A549 (cell line): Measurements from ENCODE around the gene RANBP3.
A peak's percentile ranks its signal among the peaks of the same experiment; 100 is the strongest.

Source experiments
- BHLHE40 ChIP-seq: IDR thresholded peaks from 2 replicates; pipeline ENCODE4 v1.6.1; 2012; ENCODE audit warnings: low read depth, low read length, inconsistent platforms
- CBX2 ChIP-seq: fragments of 200-600 bp; sonication (generic); IDR thresholded peaks from 2 replicates; pipeline ENCODE4 v1.6.1; 2016; ENCODE audit warnings: low read depth, mild to moderate bottlenecking, borderline replicate concordance
- CTCF ChIP-seq: fragments of >200 bp; sonication (Bioruptor Twin); formaldehyde crosslinking; IDR thresholded peaks from 3 replicates; pipeline ENCODE4 v1.5.1; 2016
- EP300 ChIP-seq, 2 experiments: fragments of >200 bp; sonication (Bioruptor Twin); formaldehyde crosslinking; IDR thresholded peaks; 2 replicates in 1 of 2; 3 replicates in 1 of 2; pipeline ENCODE4 v1.6.1; 2016 to 2017
- KDM1A ChIP-seq: fragments of 200-600 bp; sonication (generic); IDR thresholded peaks from 2 replicates; pipeline ENCODE4 v1.6.1; 2016; ENCODE audit warnings: low read depth, mild to moderate bottlenecking
- MAFK ChIP-seq: fragments of 450-650 bp; IDR thresholded peaks from 2 replicates; pipeline ENCODE4 v1.6.1; 2014; ENCODE audit not compliant: partially characterized antibody
- MAZ ChIP-seq: fragments of 150-350 bp; IDR thresholded peaks from 2 replicates; pipeline ENCODE4 v1.6.1; 2014; ENCODE audit warnings: antibody characterized with exemption, low read depth, low read length, borderline replicate concordance
- MYC ChIP-seq: IDR thresholded peaks from 2 replicates; pipeline ENCODE4 v1.6.1; 2012; ENCODE audit warnings: mild to moderate bottlenecking, inconsistent platforms, low read length, improper control_type of control experiment, borderline replicate concordance
- NR3C1 ChIP-seq: fragments of >200 bp; sonication (Bioruptor Twin); formaldehyde crosslinking; IDR thresholded peaks from 3 replicates; pipeline ENCODE4 v1.6.1; 2017
- POLR2A ChIP-seq: IDR thresholded peaks from 2 replicates; pipeline ENCODE4 v1.6.1; 2012; ENCODE audit warnings: mild to moderate bottlenecking, low read length
- RFX5 ChIP-seq: fragments of 450-650 bp; IDR thresholded peaks from 2 replicates; pipeline ENCODE4 v1.7.1; 2014; ENCODE audit warnings: antibody characterized with exemption, mild to moderate bottlenecking, moderate library complexity
- TF ChIP-seq, protein P1 (sequence below): fragments of 200-600 bp; sonication (generic); IDR thresholded peaks from 2 replicates; pipeline ENCODE4 v1.6.1; 2016; ENCODE audit warnings: antibody characterized with exemption, mild to moderate bottlenecking, moderate library complexity
- TF ChIP-seq, protein P2 (sequence below): fragments of 450-650 bp; IDR thresholded peaks from 2 replicates; pipeline ENCODE4 v1.6.1; 2014; ENCODE audit warnings: antibody characterized with exemption

GRCh38 chr19:5904352-5905113, 73.4 kb downstream of the RANBP3 start, which contains the start of gene VMAC:
- TF ChIP-seq CTCF (no peak), KDM1A (no peak), POLR2A (peak; percentile 47; the same call in 1 of the 2 replicates), RFX5 (no peak), MAZ (no peak), CBX2 (no peak), EP300 (IDR thresholded peaks at IDR 0.05) (no peak), MYC (no peak), BHLHE40 (no peak), NR3C1 (no peak), MAFK (no peak)
- TF ChIP-seq, protein P1, sequence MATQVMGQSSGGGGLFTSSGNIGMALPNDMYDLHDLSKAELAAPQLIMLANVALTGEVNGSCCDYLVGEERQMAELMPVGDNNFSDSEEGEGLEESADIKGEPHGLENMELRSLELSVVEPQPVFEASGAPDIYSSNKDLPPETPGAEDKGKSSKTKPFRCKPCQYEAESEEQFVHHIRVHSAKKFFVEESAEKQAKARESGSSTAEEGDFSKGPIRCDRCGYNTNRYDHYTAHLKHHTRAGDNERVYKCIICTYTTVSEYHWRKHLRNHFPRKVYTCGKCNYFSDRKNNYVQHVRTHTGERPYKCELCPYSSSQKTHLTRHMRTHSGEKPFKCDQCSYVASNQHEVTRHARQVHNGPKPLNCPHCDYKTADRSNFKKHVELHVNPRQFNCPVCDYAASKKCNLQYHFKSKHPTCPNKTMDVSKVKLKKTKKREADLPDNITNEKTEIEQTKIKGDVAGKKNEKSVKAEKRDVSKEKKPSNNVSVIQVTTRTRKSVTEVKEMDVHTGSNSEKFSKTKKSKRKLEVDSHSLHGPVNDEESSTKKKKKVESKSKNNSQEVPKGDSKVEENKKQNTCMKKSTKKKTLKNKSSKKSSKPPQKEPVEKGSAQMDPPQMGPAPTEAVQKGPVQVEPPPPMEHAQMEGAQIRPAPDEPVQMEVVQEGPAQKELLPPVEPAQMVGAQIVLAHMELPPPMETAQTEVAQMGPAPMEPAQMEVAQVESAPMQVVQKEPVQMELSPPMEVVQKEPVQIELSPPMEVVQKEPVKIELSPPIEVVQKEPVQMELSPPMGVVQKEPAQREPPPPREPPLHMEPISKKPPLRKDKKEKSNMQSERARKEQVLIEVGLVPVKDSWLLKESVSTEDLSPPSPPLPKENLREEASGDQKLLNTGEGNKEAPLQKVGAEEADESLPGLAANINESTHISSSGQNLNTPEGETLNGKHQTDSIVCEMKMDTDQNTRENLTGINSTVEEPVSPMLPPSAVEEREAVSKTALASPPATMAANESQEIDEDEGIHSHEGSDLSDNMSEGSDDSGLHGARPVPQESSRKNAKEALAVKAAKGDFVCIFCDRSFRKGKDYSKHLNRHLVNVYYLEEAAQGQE, result no peak
- TF ChIP-seq, protein P2, sequence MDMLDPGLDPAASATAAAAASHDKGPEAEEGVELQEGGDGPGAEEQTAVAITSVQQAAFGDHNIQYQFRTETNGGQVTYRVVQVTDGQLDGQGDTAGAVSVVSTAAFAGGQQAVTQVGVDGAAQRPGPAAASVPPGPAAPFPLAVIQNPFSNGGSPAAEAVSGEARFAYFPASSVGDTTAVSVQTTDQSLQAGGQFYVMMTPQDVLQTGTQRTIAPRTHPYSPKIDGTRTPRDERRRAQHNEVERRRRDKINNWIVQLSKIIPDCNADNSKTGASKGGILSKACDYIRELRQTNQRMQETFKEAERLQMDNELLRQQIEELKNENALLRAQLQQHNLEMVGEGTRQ, result no peak
